ENCODE data around the gene ANO4.

The ANO4 gene

GRCh38 chr12:100794441-100795173, at the start of gene ANO4:
TSS of gene ANO4 (plus strand) at chr12:100794776. CDS start at chr12:100901786, 107,010 bp downstream.
- peak; percentile 2 for DNase-seq

DNA sequence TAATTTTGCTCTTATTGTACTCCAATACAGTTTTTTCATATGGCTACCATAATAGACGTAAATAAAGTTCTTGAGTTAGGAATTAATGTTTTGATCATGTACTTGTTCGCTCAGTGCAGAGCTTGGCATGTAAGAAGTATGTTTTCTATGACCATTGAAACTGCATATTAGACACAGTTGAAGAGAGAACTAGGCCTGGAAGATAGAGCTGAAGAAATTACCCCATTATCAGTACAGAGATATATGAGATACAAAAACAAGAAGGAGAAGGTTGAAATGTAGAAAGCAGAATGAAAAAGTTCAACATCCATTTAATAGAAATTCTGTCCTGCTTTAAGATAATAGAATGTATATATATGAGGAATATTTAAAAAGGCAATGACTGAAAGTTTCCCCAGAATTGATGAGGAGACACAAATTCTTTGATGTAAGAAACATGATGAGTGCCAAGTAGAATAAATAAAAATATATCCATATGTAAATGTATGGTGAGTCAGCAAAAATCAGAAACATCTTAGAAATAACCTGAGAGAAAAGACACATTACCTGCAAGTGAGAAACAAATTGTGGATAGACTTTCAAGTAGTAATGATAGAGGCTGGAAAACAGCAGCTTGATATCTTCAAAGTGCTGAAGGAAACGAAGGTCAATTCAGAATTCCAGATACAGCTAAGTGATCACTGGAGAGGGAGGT, 49.1 kb upstream of the ANO4 start:
- DNase-seq, result no peak

DNA sequence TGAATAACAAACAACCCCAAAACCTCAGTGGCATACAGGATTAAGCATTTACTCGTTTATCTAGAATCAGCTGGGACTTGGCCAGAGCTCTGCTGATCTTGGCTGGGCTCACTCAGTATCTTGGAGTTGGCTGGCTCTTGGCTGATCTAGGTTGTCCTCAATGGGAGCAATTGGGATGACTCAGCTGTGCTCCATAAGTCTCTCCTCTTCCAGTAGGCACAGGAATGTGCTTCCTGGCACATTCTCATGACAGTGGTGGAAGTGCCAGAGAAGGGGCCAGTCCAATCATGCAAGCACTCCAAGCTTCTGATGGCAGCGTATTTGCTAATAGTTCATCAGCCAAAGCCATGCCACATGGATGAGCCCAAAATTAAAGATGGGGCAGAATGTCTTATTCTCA, 41.7 kb upstream of the ANO4 start:
- no peak for DNase-seq

GRCh38 chr12:100753837-100754236, 40.7 kb upstream of the ANO4 start:
- no peak for DNase-seq

GRCh38 chr12:100755186-100755585, 39.4 kb upstream of the ANO4 start:
- no peak for DNase-seq

GRCh38 chr12:100758083-100758482, 36.5 kb upstream of the ANO4 start:
- peak; percentile 64 for DNase-seq

DNA sequence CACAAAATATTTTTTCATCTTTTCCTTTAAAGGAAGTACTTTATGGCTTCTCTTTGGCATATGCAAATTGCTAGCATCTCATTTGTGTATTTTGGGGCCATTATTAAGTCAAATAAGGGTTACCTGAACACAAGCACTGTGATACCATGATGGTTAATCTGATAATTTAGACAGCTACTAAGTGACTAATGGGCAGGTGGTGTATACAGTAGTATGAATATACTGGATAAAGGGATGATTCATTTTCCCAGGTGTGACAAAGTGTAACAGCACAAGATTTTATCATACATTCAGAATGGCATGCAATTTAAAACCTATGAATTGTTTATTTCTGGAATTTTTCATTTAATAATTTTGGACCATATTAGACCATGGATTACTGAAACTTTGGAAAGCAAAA, 27.2 kb upstream of the ANO4 start:
- DNase-seq, result no peak

- DNase-seq, result no peak
Observed at GRCh38 chr12:100767950-100768349, 26.6 kb upstream of the ANO4 start.

- no peak for DNase-seq
Observed at GRCh38 chr12:100778967-100779590, 15.5 kb upstream of the ANO4 start.

GRCh38 chr12:100789146-100789545, 5.4 kb upstream of the ANO4 start:
- no peak for DNase-seq

DNA sequence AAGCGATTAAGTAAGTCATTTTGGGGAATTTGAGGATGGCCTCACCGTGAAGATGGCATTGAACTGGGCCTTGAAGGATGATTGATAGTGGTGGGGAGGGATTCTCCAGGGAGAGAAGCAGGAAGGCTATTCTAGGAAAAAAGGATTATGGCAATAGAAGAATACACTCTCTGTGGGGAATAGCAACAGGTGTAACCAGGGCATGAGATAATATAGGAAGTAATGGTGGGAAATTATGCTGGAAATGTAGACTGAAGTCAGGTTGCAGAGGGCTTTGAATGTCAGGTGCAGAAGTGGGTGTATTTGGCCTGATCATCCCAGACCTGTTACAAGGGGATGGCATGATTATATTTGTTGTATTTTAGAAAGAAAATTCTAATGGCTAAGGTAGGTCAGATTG, 4.6 kb upstream of the ANO4 start:
- DNase-seq, result no peak

DNA sequence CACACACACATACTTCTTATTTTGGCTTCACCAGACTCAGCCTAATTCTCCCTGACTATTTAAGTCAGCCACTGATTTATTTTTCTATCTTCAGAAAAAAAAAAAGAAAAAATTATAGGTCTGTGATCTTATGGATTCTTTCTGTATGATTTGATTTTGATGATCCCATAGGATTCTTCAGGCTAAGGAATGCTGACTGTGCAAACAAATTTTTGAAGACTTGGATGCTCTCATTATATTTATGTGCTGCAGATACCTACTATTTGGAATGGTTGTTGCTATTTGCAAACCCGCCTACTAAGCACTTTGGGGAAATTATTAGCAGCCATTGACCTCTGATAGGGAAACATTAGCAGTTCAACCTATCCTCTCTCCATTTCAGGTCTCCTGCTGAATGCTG, 4.0 kb upstream of the ANO4 start:
- DNase-seq, result no peak

DNA sequence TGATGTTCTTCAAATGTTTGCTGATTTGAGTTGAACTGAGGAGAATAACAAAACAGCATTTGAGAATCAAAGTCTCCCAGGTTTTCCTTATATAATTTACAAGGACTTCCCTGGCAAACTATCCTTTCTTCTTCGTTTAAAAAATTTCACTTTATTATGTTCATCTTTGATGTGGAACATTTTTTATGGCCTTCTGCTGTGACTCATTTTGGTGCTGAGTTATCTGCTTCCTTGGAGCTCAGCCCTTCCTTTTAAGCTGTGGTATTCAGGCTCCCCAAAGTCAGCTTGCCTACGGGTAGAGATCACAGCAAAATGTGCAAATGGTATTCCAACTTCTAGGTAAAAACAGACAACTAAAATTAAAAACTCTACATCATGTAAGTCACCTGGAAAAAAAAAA, 1.4 kb upstream of the ANO4 start:
- no peak for DNase-seq

- no peak for DNase-seq
Observed at GRCh38 chr12:100795174-100795799, 711 bp downstream of the ANO4 start.

DNA sequence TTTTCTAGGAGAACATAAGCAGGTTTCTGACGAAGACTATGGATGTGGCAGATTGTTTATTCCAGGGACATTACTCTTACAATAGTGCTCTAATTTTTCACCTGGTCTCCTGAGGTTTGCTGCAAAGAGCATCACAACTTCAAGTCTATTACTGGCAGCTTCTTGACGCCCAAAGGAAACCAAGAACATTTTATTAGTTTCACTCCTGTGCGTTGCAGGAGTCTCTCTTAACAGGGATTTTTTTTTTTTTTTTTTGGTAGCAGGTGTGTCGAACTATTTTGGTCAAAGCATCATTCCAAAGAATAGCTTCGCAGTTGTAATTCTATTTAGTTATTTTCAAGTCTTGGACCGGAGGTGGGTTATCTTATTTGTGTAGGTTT, 1.2 kb downstream of the ANO4 start:
- DNase-seq, result no peak

GRCh38 chr12:100796621-100797020, 2.0 kb downstream of the ANO4 start:
- no peak for DNase-seq

DNA sequence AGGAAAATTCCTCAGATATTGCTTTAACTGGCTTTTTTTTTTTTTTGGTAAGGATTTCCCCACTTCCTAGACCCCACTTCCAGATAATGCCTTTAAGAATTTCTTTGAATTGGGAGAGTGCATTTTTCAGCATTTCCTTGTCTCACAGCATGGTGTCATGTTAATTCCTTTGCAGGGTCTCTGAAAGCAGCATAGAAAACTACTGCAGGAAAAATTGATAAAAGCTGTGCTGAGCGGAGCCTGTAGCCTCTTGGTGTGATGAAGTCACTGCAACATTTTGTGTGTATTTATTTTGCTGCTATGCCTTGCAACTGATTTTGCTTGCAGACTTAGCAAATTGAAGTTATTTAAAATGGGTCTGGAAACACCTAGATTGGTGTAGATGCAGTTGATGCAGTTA, 2.7 kb downstream of the ANO4 start:
- DNase-seq, result no peak

GRCh38 chr12:100797786-100798185, 3.2 kb downstream of the ANO4 start:
- no peak for DNase-seq

DNA sequence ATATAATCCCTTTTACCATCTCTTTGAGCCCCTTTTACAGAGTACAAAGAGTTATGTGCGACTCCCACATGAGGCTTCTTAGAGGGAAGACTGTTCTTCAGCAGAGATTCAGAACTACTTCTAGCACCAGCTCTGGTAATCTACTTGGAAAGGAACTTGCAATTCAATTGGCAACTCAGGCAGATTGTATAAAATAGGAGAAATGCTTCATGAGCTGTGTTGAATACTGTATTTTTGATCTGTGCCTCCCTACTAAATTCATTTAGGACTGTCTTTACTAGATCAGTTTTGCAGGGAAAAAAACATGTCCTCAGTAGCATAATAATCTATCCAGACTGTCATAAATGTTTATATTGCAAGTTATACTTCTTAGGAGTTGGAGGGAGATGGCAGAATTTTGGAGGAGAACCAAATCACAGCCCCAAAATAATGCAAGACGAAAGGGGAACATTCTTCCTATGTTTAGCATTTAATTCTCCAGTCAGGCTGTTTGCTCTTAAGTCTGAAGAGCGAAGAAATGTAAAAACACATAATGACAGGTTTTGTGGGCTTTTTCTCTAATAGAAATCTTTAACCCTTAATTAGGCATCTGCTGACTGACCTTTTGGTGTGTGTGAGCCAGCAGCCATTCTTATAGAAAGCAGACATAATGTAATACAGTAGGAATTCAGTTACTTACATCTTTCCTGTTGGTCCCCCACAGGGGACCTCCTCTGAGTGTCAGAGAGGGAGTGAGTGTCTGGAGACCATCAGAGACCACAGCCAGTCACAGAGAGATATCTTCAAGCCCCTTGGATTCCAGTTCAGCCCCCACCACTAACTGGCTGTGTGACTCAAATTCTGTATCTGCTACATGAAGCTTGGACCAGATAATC, 3.9 kb downstream of the ANO4 start:
- DNase-seq, result no peak

DNA sequence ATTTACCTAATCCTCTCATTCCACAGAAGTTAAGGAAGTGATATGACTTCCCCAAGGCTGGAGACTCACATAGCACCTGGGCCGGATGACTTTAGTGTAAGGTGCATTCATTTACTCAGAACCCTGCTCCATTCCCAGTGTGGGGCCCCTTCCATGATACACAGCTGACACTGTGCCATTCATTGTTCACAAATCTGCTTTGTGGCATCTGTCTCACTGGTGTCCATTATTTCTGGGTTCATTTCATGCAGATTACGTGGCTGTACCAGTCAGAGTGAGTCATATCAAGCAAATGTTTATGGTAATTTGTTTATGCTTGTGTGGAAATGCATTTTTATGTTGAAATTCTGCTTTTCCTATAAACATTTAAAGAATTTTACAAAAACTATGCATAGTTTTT, 5.2 kb downstream of the ANO4 start:
- no peak for DNase-seq

DNA sequence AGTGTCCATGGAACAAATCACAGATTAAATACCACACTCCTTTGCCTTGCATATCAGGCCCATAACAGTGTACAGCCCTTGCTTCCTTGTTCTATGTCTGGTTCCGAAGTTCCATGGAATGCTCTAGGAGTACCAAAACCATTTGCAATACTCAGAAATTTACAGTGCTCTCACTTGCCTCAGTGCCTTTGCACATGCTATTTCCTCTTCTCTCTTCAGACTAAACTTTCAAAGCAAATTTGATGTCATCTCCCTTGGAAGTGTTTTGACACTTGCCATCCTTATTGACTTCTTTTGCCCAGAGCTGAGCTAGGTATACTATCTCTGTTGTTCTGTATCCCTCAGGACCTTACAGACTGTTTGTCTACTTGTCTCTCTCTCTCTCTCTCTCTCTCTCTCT, 6.1 kb downstream of the ANO4 start:
- no peak for DNase-seq

- DNase-seq, result no peak
Observed at GRCh38 chr12:100801320-100801719, 6.7 kb downstream of the ANO4 start.

GRCh38 chr12:100808777-100809176, 14.2 kb downstream of the ANO4 start:
- no peak for DNase-seq
